Activated CD4-positive, alpha-beta T cell treated with anti-CD3 and anti-CD28 coated beads, Interleukin-2, Interleukin-4, amounts not matched to agents 100 ng/mL and 50 ng/mL, durations not matched to agents 16 hours and 8 hours (primary cell): ENCODE measurements around the gene RTN4RL1.

ENCODE experiments used
- DNase-seq: peaks from one replicate; pipeline ENCODE4 v3.0.0-alpha.2; 2020; ENCODE audit warnings: low spot score

RTN4RL1 gene

GRCh38 chr17:2047590-2047989 lies 22.5 kb upstream of the RTN4RL1 start:
- DNase-seq = no peak

- DNase-seq = no peak
These were observed 19.2 kb upstream of the RTN4RL1 start for GRCh38 chr17:2044263-2044894.

GRCh38 chr17:2043785-2044184 lies 18.7 kb upstream of the RTN4RL1 start:
- no peak for DNase-seq

- no peak for DNase-seq
These were observed 17.8 kb upstream of the RTN4RL1 start for GRCh38 chr17:2042933-2043332.

GRCh38 chr17:2042390-2042847 lies 17.3 kb upstream of the RTN4RL1 start:
- DNase-seq = no peak

- peak; percentile 98 for DNase-seq
These were observed 16.6 kb upstream of the RTN4RL1 start, which contains the start of gene OVCA2 for GRCh38 chr17:2041561-2042389. OVCA2 (plus strand) TSS chr17:2042022; CDS start chr17:2042048, 26 bp downstream.

GRCh38 chr17:2040942-2041560 lies 15.9 kb upstream of the RTN4RL1 start:
- DNase-seq = no peak

GRCh38 chr17:2040219-2040827 lies 15.2 kb upstream of the RTN4RL1 start:
- no peak for DNase-seq

- DNase-seq = no peak
These were observed 12.0 kb upstream of the RTN4RL1 start for GRCh38 chr17:2037155-2037554.

- DNase-seq = no peak
These were observed 10.7 kb upstream of the RTN4RL1 start for GRCh38 chr17:2035541-2036488.

GRCh38 chr17:2034806-2035540 lies 9.8 kb upstream of the RTN4RL1 start:
- DNase-seq = no peak

- no peak for DNase-seq
These were observed 9.0 kb upstream of the RTN4RL1 start for GRCh38 chr17:2034157-2034556.

GRCh38 chr17:2033153-2033552 lies 8.0 kb upstream of the RTN4RL1 start:
- no peak for DNase-seq

GRCh38 chr17:2030779-2031163 lies 5.6 kb upstream of the RTN4RL1 start:
- DNase-seq = no peak

GRCh38 chr17:2029911-2030778 lies 5.0 kb upstream of the RTN4RL1 start, which contains the start of gene DPH1:
DPH1 (plus strand) TSS chr17:2030153; CDS start chr17:2030170, 17 bp downstream.
- peak; percentile 88 for DNase-seq

GRCh38 chr17:2028737-2029136 lies 3.6 kb upstream of the RTN4RL1 start:
- no peak for DNase-seq

- DNase-seq = no peak
These were observed 3.1 kb upstream of the RTN4RL1 start for GRCh38 chr17:2028234-2028614.

GRCh38 chr17:2027528-2028233 lies 2.5 kb upstream of the RTN4RL1 start:
- no peak for DNase-seq
